Common myeloid progenitor, CD34-positive (primary cell): ENCODE data around the gene YIF1B.

Experiments
- CTCF ChIA-PET: fragments of 350-600 bp; sonication (Branson Sonifier 250); formaldehyde crosslinking; loops from one replicate; lab custom pipeline; 2021; ENCODE audit warnings: antibody characterized with exemption; lab: Charles Lee
- POLR2A ChIA-PET: fragments of 350-600 bp; sonication (Branson Sonifier 250); formaldehyde crosslinking; loops from one replicate; lab custom pipeline; 2021; ENCODE audit warnings: antibody characterized with exemption; lab: Charles Lee
- DNase-seq, 3 donors: peaks; one replicate each; pipeline versions ENCODE4 v3.0.0 to v3.0.0-alpha.2; 2013
- H3K27ac ChIP-seq, 2 experiments: 1 replicate in 1 of 2; 2 replicates in 1 of 2; pipeline ENCODE4 v1.7.0; 2013; ENCODE audit warnings: inconsistent platforms in 2 of 2, low read length in 2 of 2, mild to moderate bottlenecking in 2 of 2, low read depth in 1 of 2, moderate library complexity in 1 of 2; ENCODE audit not compliant: severe bottlenecking in 2 of 2, insufficient read depth in 1 of 2, poor library complexity in 1 of 2
- H3K27me3 ChIP-seq, 5 experiments: replicated peaks in 2 of 5; 1 replicate in 3 of 5; 2 replicates in 2 of 5; pipeline versions ENCODE4 v1.6.1 to v1.7.0; 2013; ENCODE audit warnings: low read length in 4 of 5, mild to moderate bottlenecking in 2 of 5, moderate library complexity in 2 of 5, inconsistent platforms in 1 of 5; ENCODE audit not compliant: insufficient read depth in 5 of 5, control insufficient read depth in 4 of 5
- H3K36me3 ChIP-seq, 4 experiments: 1 replicate in 2 of 4; 2 replicates in 2 of 4; pipeline versions ENCODE4 v1.6.1 to v1.7.0; 2013; ENCODE audit warnings: low read length in 3 of 4, control low read depth in 1 of 4, mild to moderate bottlenecking in 1 of 4; ENCODE audit not compliant: control insufficient read depth in 4 of 4, insufficient read depth in 4 of 4
- H3K4me1 ChIP-seq, 4 experiments: 1 replicate in 3 of 4; 2 replicates in 1 of 4; pipeline versions ENCODE4 v1.6.1 to v1.7.1; 2013; ENCODE audit warnings: low read length in 3 of 4, mild to moderate bottlenecking in 3 of 4, control low read depth in 1 of 4, inconsistent platforms in 1 of 4, moderate library complexity in 1 of 4; ENCODE audit not compliant: control insufficient read depth in 4 of 4, insufficient read depth in 4 of 4; ENCODE audit errors: control extremely low read depth in 1 of 4
- H3K4me3 ChIP-seq, 7 experiments: 1 replicate in 4 of 7; 2 replicates in 3 of 7; pipeline versions ENCODE4 v1.5.1 to v1.7.0; 2013; ENCODE audit warnings: mild to moderate bottlenecking in 7 of 7, low read length in 6 of 7, moderate library complexity in 6 of 7, inconsistent platforms in 2 of 7, low read depth in 2 of 7, control low read depth in 1 of 7; ENCODE audit not compliant: insufficient read depth in 4 of 7, control insufficient read depth in 1 of 7; ENCODE audit errors: extremely low read depth in 1 of 7
- H3K9me3 ChIP-seq, 5 experiments: 1 replicate in 4 of 5; 2 replicates in 1 of 5; pipeline versions ENCODE4 v1.6.1 to v1.7.1; 2013; ENCODE audit warnings: low read length in 4 of 5, mild to moderate bottlenecking in 2 of 5, inconsistent platforms in 1 of 5, low read depth in 1 of 5, moderate library complexity in 1 of 5; ENCODE audit not compliant: control insufficient read depth in 4 of 5, insufficient read depth in 2 of 5; ENCODE audit errors: control extremely low read depth in 1 of 5
- WGBS: methylation state at CpG from one replicate; pipeline ENCODE4 v1.1.5; 2013; ENCODE audit not compliant: insufficient coverage; 5-methylcytosine and 5-hydroxymethylcytosine counted together

YIF1B gene

DNA sequence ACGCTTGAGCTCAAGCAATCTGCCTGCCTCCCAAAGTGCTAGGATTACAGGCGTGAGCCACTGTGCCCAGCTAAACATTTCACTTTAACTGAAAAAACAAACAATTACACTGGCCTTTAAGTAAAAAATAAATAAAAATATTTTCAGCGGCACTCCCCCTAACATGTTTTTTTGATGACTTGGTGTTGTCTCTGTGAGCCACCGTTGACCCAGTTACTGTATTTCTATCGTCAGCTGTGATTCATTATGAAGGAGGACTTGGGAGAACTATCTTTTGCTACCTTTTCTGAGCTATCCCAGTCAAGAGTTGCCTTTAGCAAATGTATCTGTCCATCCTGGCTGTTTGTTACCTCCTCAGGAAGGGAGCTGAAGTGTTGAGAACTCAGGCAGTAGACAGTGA lies 30.2 kb downstream of the YIF1B start:
- no peaks in the 10 kb centered on the region for H3K9me3 ChIP-seq
- peaks cover 11 to 47% (median 32%) of the 10 kb centered on the region in 4 experiments for H3K36me3 ChIP-seq
- no peak overlapping the region for H3K27ac ChIP-seq
- H3K4me3 ChIP-seq, result no peak overlapping the region
- ChIA-PET CTCF (interaction anchor here (0.9 to 2.2 kb wide), 11 partner anchors 8 to 46 kb away, joined by 3 to 6 read pairs (median 3); partner anchors contain the start of genes KCNK6 and SPINT2), POLR2A (no interaction called here)
- WGBS, result 100% methylated on average over 2 of the region's 5 CpGs
- H3K27me3 ChIP-seq, result no peaks in the 10 kb centered on the region
- H3K4me1 ChIP-seq, result peaks cover 0 to 40% (median 32%) of the 10 kb centered on the region in 4 experiments
- no peak for DNase-seq

- Histone ChIP-seq H3K27ac (peak overlapping the region in 1 of 2 experiments; percentile 54), H3K36me3 (peaks cover 6 to 43% (median 26%) of the 10 kb centered on the region in 4 experiments), H3K9me3 (no peaks in the 10 kb centered on the region), H3K4me1 (peaks cover 0 to 40% (median 33%) of the 10 kb centered on the region in 4 experiments), H3K4me3 (peak overlapping the region in 3 of 7 experiments; percentile 7 to 45 (median 19)), H3K27me3 (no peaks in the 10 kb centered on the region)
- 0% methylated on average over 4 of the region's 7 CpGs for WGBS
- peak in 2 of 3 donors; percentile 56 to 60 for DNase-seq
- CTCF ChIA-PET, result interaction anchor here (1.2 to 2.4 kb wide), 6 partner anchors 12 to 40 kb away, joined by 3 to 7 read pairs (median 5); partner anchors contain the start of gene SPINT2
- POLR2A ChIA-PET, result no interaction called here
Measured at GRCh38 chr19:38284422-38284821, 31.3 kb downstream of the YIF1B start.

DNA sequence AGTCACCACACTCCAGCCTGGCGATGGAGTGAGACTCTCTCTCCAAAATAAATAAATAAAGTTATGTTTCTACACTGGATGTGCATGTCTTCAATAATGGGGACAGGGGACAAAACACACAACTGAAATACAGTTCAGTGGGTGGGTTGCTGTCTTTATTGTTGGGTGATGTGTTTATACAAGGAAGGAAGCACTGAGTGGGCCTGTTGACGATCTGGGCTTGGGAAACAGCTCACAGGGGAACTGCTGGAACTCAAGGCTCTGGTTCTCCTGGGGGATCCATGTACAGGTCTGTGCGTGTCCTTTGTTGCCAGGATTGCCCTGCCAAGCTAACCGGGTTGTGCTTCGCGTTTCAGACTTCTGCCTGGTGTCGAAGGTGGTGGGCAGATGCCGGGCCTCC lies 32.5 kb downstream of the YIF1B start:
- ChIA-PET CTCF (interaction anchor here (0.7 to 2.4 kb wide), 3 partner anchors 11 to 146 kb away, joined by 3 to 7 read pairs (median 3); no protein-coding TSS in a partner anchor), POLR2A (no interaction called here)
- Histone ChIP-seq H3K4me3 (no peak overlapping the region), H3K36me3 (peaks cover 2 to 35% (median 19%) of the 10 kb centered on the region in 4 experiments), H3K27me3 (no peaks in the 10 kb centered on the region), H3K27ac (no peak overlapping the region), H3K9me3 (no peaks in the 10 kb centered on the region), H3K4me1 (peaks cover 0 to 40% (median 33%) of the 10 kb centered on the region in 4 experiments)
- no peak for DNase-seq
- 93% methylated on average over 6 of the region's 8 CpGs for WGBS

DNA sequence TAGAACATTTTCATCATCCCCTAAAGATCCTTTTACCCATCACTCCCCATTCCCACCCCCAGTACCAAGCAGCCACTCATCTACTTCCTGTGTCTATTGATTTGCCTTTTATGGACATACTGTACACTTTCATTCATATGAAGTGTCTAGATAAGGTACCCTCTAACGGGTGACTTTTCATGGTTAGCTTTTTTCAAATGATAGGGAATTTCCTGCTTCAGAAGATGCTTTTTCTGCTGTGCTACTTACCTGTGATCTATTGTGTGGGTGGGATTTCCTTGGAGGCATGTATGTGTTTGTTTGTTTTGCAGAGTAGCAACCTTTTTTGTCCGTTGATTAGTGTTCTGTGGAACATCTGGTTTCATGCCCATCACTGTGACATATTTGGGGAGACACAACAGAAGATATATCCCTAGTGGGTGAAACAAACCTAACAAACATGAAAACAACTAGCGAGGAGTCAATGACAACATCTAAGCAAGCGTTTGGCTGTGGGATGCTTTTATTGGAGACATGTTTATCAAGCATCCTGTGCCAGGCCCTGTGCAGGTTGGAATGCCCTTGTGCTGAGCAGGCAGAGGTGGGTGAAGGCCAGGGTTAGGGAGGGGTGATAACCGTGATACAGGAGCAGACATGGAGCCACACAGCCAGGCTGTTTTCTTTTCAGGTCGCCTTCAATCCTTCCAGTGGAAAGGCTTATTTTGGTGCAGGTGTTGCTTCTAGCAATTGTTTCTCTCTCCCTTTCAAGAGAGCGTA lies 33.8 kb downstream of the YIF1B start:
- Histone ChIP-seq H3K27ac (no peak overlapping the region), H3K4me3 (no peak overlapping the region), H3K27me3 (no peaks in the 10 kb centered on the region), H3K4me1 (peaks cover 0 to 34% (median 26%) of the 10 kb centered on the region in 4 experiments), H3K9me3 (no peaks in the 10 kb centered on the region), H3K36me3 (peaks cover 0 to 28% (median 17%) of the 10 kb centered on the region in 4 experiments)
- CTCF ChIA-PET, result interaction anchor here (0.6 to 2.4 kb wide), 5 partner anchors 16 to 38 kb away, joined by 3 to 9 read pairs (median 4); no protein-coding TSS in a partner anchor
- no peak for DNase-seq
- POLR2A ChIA-PET, result interaction anchor here (1.1 kb wide), 1 partner anchor 16 kb away, joined by 4 read pairs; no protein-coding TSS in a partner anchor
- WGBS, result 96% methylated on average over 4 of the region's 7 CpGs

- 97% methylated on average over 8 of the region's 17 CpGs for WGBS
- H3K27ac ChIP-seq, result no peak overlapping the region
- POLR2A ChIA-PET, result interaction anchor here (1.0 to 1.1 kb wide), 2 partner anchors 14 to 17 kb away, joined by 3 read pairs; no protein-coding TSS in a partner anchor
Measured at GRCh38 chr19:38280030-38280921, 35.5 kb downstream of the YIF1B start.

DNA sequence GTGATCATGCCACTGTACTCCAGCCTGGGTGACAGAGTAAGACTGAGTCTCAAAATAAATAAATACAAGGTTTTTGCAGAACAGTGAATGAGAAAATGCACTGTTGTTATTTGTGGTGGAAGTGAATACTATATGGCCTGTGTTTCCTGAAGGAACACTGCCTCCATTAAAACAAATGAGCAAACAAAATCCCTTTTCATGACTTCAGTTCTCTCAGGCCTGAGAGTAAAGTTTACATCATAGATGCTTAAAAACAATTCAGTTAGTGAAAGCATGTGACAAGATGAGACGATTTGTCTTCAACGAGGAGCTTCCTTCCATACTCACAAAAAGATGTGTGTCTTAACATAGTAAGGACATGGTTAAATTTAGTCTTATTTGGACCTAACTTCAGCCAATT lies 37.0 kb downstream of the YIF1B start:
- Histone ChIP-seq H3K9me3 (no peaks in the 10 kb centered on the region), H3K4me1 (peaks cover 0 to 27% (median 10%) of the 10 kb centered on the region in 4 experiments), H3K36me3 (peaks cover 0 to 16% (median 9%) of the 10 kb centered on the region in 4 experiments), H3K27ac (no peak overlapping the region), H3K27me3 (no peaks in the 10 kb centered on the region), H3K4me3 (no peak overlapping the region)
- ChIA-PET POLR2A (interaction anchor here (0.7 kb wide), 1 partner anchor 13 kb away, joined by 3 read pairs; no protein-coding TSS in a partner anchor), CTCF (interaction anchor here (1.5 to 1.7 kb wide), 2 partner anchors 19 to 53 kb away, joined by 3 read pairs; no protein-coding TSS in a partner anchor)
- no peak for DNase-seq
- no CpG with 5 or more reads among the region's 2 CpGs for WGBS

More at GRCh38 chr19:38280030-38280921, 35.5 kb downstream of the YIF1B start:
- CTCF ChIA-PET, result interaction anchor here (1.1 to 2.0 kb wide), 7 partner anchors 9 to 52 kb away, joined by 3 to 9 read pairs (median 4); no protein-coding TSS in a partner anchor
- H3K9me3 ChIP-seq, result no peaks in the 10 kb centered on the region
- peaks cover 0 to 19% (median 11%) of the 10 kb centered on the region in 4 experiments for H3K36me3 ChIP-seq
- no peak for DNase-seq
- H3K4me3 ChIP-seq, result no peak overlapping the region
- H3K4me1 ChIP-seq, result peaks cover 0 to 33% (median 24%) of the 10 kb centered on the region in 4 experiments
- H3K27me3 ChIP-seq, result no peaks in the 10 kb centered on the region
